Measurements from ENCODE around the gene TSPOAP1. TPM values are rescaled to one million over a fixed set of nuclear protein-coding genes. Genes with fewer than 3 reads are reported as not detected.

TSPOAP1 gene
- total RNA-seq, 1 donor from 2014 or later: not detected

GRCh38 chr17:58363457-58364185, 35.0 kb upstream of the TSPOAP1 start:
- no peak for DNase-seq (ENCODE audit: low read depth, low spot score)

- no peak for DNase-seq (ENCODE audit: low read depth, low spot score)
Observed at GRCh38 chr17:58362368-58363014, 33.9 kb upstream of the TSPOAP1 start.

- no peak for DNase-seq (ENCODE audit: low read depth, low spot score)
Observed at GRCh38 chr17:58360296-58361063, 31.9 kb upstream of the TSPOAP1 start.

- no peak for DNase-seq (ENCODE audit: low read depth, low spot score)
Observed at GRCh38 chr17:58358408-58359172, 30.0 kb upstream of the TSPOAP1 start.

GRCh38 chr17:58357312-58358297, 29.0 kb upstream of the TSPOAP1 start:
- no peak for DNase-seq (ENCODE audit: low read depth, low spot score)

GRCh38 chr17:58356231-58356630, 27.6 kb upstream of the TSPOAP1 start:
- no peak for DNase-seq (ENCODE audit: low read depth, low spot score)

GRCh38 chr17:58354541-58355216, 26.1 kb upstream of the TSPOAP1 start:
- DNase-seq (ENCODE audit: low read depth, low spot score): no peak

GRCh38 chr17:58353389-58353825, 24.8 kb upstream of the TSPOAP1 start:
- DNase-seq (ENCODE audit: low read depth, low spot score): no peak

GRCh38 chr17:58352596-58353388, 24.2 kb upstream of the TSPOAP1 start:
- DNase-seq (ENCODE audit: low read depth, low spot score): no peak

GRCh38 chr17:58351831-58352595, 23.4 kb upstream of the TSPOAP1 start, which contains the start of gene SUPT4H1:
SUPT4H1 (minus strand) TSS chr17:58352201; CDS start chr17:58352135, 66 bp downstream.
- peak; percentile 63 for DNase-seq (ENCODE audit: low read depth, low spot score)

GRCh38 chr17:58351182-58351581, 22.6 kb upstream of the TSPOAP1 start:
- no peak for DNase-seq (ENCODE audit: low read depth, low spot score)

- DNase-seq (ENCODE audit: low read depth, low spot score): no peak
Observed at GRCh38 chr17:58348038-58348437, 19.4 kb upstream of the TSPOAP1 start.

GRCh38 chr17:58345500-58345899, 16.9 kb upstream of the TSPOAP1 start:
- DNase-seq (ENCODE audit: low read depth, low spot score): no peak

- DNase-seq (ENCODE audit: low read depth, low spot score): no peak
Observed at GRCh38 chr17:58344791-58345157, 16.2 kb upstream of the TSPOAP1 start.

- DNase-seq (ENCODE audit: low read depth, low spot score): no peak
Observed at GRCh38 chr17:58344047-58344790, 15.6 kb upstream of the TSPOAP1 start.

GRCh38 chr17:58343131-58343530, 14.5 kb upstream of the TSPOAP1 start:
- no peak for DNase-seq (ENCODE audit: low read depth, low spot score)

- DNase-seq (ENCODE audit: low read depth, low spot score): no peak
Observed at GRCh38 chr17:58341861-58342475, 13.4 kb upstream of the TSPOAP1 start.
